T-helper 2 cell treated with Interferon-gamma antibody and Interleukin-4, amounts not matched to agents 5 μg/mL and 100 μg/mL, for 36 hours (primary cell): ENCODE measurements around the gene TGDS.

Experiments
- DNase-seq: peaks from one replicate; pipeline ENCODE4 v3.0.0; 2021; ENCODE audit warnings: low spot score
- H3K27ac Mint-ChIP-seq: one replicate; pipeline ENCODE4 v1.8.0; 2021; ENCODE audit warnings: mild to moderate bottlenecking, mixed read lengths
- H3K27me3 Mint-ChIP-seq: one replicate; pipeline ENCODE4 v1.8.0; 2021; ENCODE audit warnings: low read depth, mixed read lengths
- H3K36me3 Mint-ChIP-seq: one replicate; pipeline ENCODE4 v1.8.0; 2021; ENCODE audit warnings: low read depth, mixed read lengths
- H3K4me1 Mint-ChIP-seq: one replicate; pipeline ENCODE4 v1.8.0; 2021; ENCODE audit warnings: low read depth, mixed read lengths
- H3K4me3 Mint-ChIP-seq: one replicate; pipeline ENCODE4 v1.8.0; 2022; ENCODE audit warnings: mild to moderate bottlenecking, moderate library complexity, mixed read lengths
- H3K9me3 Mint-ChIP-seq: one replicate; pipeline ENCODE4 v1.8.0; 2021; ENCODE audit warnings: mixed read lengths

Gene TGDS

GRCh38 chr13:94612050-94612449, 16.1 kb upstream of the TGDS start:
- Mint-ChIP-seq H3K4me1 (peaks cover 15% of the 10 kb centered on the region), H3K9me3 (no peaks in the 10 kb centered on the region), H3K4me3 (no peak overlapping the region), H3K36me3 (peaks cover 28% of the 10 kb centered on the region), H3K27me3 (no peaks in the 10 kb centered on the region), H3K27ac (no peak overlapping the region)
- no peak for DNase-seq

- no peak for DNase-seq
- no peaks in the 10 kb centered on the region for H3K9me3 Mint-ChIP-seq
- peaks cover 36% of the 10 kb centered on the region for H3K36me3 Mint-ChIP-seq
- H3K27ac Mint-ChIP-seq: no peak overlapping the region
- peaks cover 14% of the 10 kb centered on the region for H3K4me1 Mint-ChIP-seq
- no peaks in the 10 kb centered on the region for H3K27me3 Mint-ChIP-seq
- no peak overlapping the region for H3K4me3 Mint-ChIP-seq
Observed at GRCh38 chr13:94610475-94610874, 14.5 kb upstream of the TGDS start.

- Mint-ChIP-seq H3K36me3 (peaks cover 32% of the 10 kb centered on the region), H3K4me3 (no peak overlapping the region), H3K4me1 (peaks cover 14% of the 10 kb centered on the region), H3K9me3 (no peaks in the 10 kb centered on the region), H3K27ac (no peak overlapping the region), H3K27me3 (no peaks in the 10 kb centered on the region)
- DNase-seq: no peak
Observed at GRCh38 chr13:94609196-94609595, 13.2 kb upstream of the TGDS start.

GRCh38 chr13:94608586-94608985, 12.6 kb upstream of the TGDS start:
- DNase-seq: no peak
- no peak overlapping the region for H3K27ac Mint-ChIP-seq
- peaks cover 14% of the 10 kb centered on the region for H3K4me1 Mint-ChIP-seq
- H3K9me3 Mint-ChIP-seq: no peaks in the 10 kb centered on the region
- H3K4me3 Mint-ChIP-seq: no peak overlapping the region
- no peaks in the 10 kb centered on the region for H3K27me3 Mint-ChIP-seq
- H3K36me3 Mint-ChIP-seq: peaks cover 31% of the 10 kb centered on the region

- H3K27ac Mint-ChIP-seq: no peak overlapping the region
- no peak for DNase-seq
- H3K36me3 Mint-ChIP-seq: peaks cover 29% of the 10 kb centered on the region
- no peaks in the 10 kb centered on the region for H3K9me3 Mint-ChIP-seq
- H3K4me1 Mint-ChIP-seq: peaks cover 18% of the 10 kb centered on the region
- no peak overlapping the region for H3K4me3 Mint-ChIP-seq
- H3K27me3 Mint-ChIP-seq: no peaks in the 10 kb centered on the region
Observed at GRCh38 chr13:94607939-94608338, 12.0 kb upstream of the TGDS start.

- peaks cover 23% of the 10 kb centered on the region for H3K4me1 Mint-ChIP-seq
- H3K4me3 Mint-ChIP-seq: no peak overlapping the region
- peaks cover 28% of the 10 kb centered on the region for H3K36me3 Mint-ChIP-seq
- no peaks in the 10 kb centered on the region for H3K27me3 Mint-ChIP-seq
- no peaks in the 10 kb centered on the region for H3K9me3 Mint-ChIP-seq
- no peak overlapping the region for H3K27ac Mint-ChIP-seq
- no peak for DNase-seq
Observed at GRCh38 chr13:94607056-94607455, 11.1 kb upstream of the TGDS start.

- peak overlapping the region; percentile 84 for H3K4me3 Mint-ChIP-seq
- H3K27me3 Mint-ChIP-seq: no peaks in the 10 kb centered on the region
- H3K9me3 Mint-ChIP-seq: peaks cover 11% of the 10 kb centered on the region
- H3K36me3 Mint-ChIP-seq: peaks cover 16% of the 10 kb centered on the region
- no peak for DNase-seq
- peak overlapping the region; percentile 70 for H3K27ac Mint-ChIP-seq
- H3K4me1 Mint-ChIP-seq: peaks cover 22% of the 10 kb centered on the region
Observed at GRCh38 chr13:94602467-94602866, 6.5 kb upstream of the TGDS start.

GRCh38 chr13:94601446-94602431, 5.8 kb upstream of the TGDS start, which contains the start of gene GPR180:
Gene GPR180 (plus strand): TSS chr13:94601857. CDS start chr13:94601928, 71 bp downstream.
- Mint-ChIP-seq H3K9me3 (peaks cover 11% of the 10 kb centered on the region), H3K36me3 (peaks cover 9% of the 10 kb centered on the region), H3K27ac (peak within 1 kb of the TSS; percentile 70), H3K27me3 (no peaks in the 10 kb centered on the region), H3K4me1 (peaks cover 20% of the 10 kb centered on the region), H3K4me3 (peak within 1 kb of the TSS; percentile 84)
- DNase-seq: peak; percentile 94

- H3K27ac Mint-ChIP-seq: no peak overlapping the region
- peaks cover 11% of the 10 kb centered on the region for H3K9me3 Mint-ChIP-seq
- H3K4me1 Mint-ChIP-seq: peaks cover 27% of the 10 kb centered on the region
- no peak for DNase-seq
- no peaks in the 10 kb centered on the region for H3K27me3 Mint-ChIP-seq
- H3K36me3 Mint-ChIP-seq: peaks cover 12% of the 10 kb centered on the region
- no peak overlapping the region for H3K4me3 Mint-ChIP-seq
Observed at GRCh38 chr13:94599877-94600276, 3.9 kb upstream of the TGDS start.

GRCh38 chr13:94598281-94598680, 2.3 kb upstream of the TGDS start:
- no peak for DNase-seq
- Mint-ChIP-seq H3K27me3 (no peaks in the 10 kb centered on the region), H3K9me3 (peaks cover 11% of the 10 kb centered on the region), H3K27ac (no peak overlapping the region), H3K4me1 (peaks cover 36% of the 10 kb centered on the region), H3K4me3 (no peak overlapping the region), H3K36me3 (peaks cover 19% of the 10 kb centered on the region)

- Mint-ChIP-seq H3K9me3 (peaks cover 11% of the 10 kb centered on the region), H3K4me3 (peak overlapping the region; percentile 98), H3K27me3 (no peaks in the 10 kb centered on the region), H3K4me1 (peaks cover 33% of the 10 kb centered on the region), H3K27ac (peak overlapping the region; percentile 95), H3K36me3 (peaks cover 27% of the 10 kb centered on the region)
- DNase-seq: no peak
Observed at GRCh38 chr13:94596575-94596971, 621 bp upstream of the TGDS start.

- no peaks in the 10 kb centered on the region for H3K9me3 Mint-ChIP-seq
- H3K4me1 Mint-ChIP-seq: peaks cover 32% of the 10 kb centered on the region
- H3K27ac Mint-ChIP-seq: peak overlapping the region; percentile 95
- peak; percentile 41 for DNase-seq
- peaks cover 30% of the 10 kb centered on the region for H3K36me3 Mint-ChIP-seq
- H3K27me3 Mint-ChIP-seq: no peaks in the 10 kb centered on the region
- H3K4me3 Mint-ChIP-seq: peak overlapping the region; percentile 98
Observed at GRCh38 chr13:94595001-94595949, 677 bp downstream of the TGDS start.

- Mint-ChIP-seq H3K36me3 (peaks cover 53% of the 10 kb centered on the region), H3K4me3 (no peak overlapping the region), H3K4me1 (peaks cover 29% of the 10 kb centered on the region), H3K27me3 (no peaks in the 10 kb centered on the region), H3K27ac (no peak overlapping the region), H3K9me3 (no peaks in the 10 kb centered on the region)
- DNase-seq: no peak
Observed at GRCh38 chr13:94590744-94591143, 5.2 kb downstream of the TGDS start.

GRCh38 chr13:94588541-94588940, 7.4 kb downstream of the TGDS start:
- Mint-ChIP-seq H3K36me3 (peaks cover 50% of the 10 kb centered on the region), H3K4me1 (peaks cover 14% of the 10 kb centered on the region)

More at GRCh38 chr13:94588541-94588940, 7.4 kb downstream of the TGDS start:
- Mint-ChIP-seq H3K4me3 (no peak overlapping the region), H3K27me3 (no peaks in the 10 kb centered on the region), H3K9me3 (no peaks in the 10 kb centered on the region), H3K27ac (no peak overlapping the region)
- no peak for DNase-seq
